ENCODE measurements around the gene ZNF442.
"Not testable (repeated sequence)": the region's sequence is repeated elsewhere in the genome, so short reads cannot be mapped to it uniquely, and the experiment has no call there.

ZNF442 gene

GRCh38 chr19:12325690-12326089, 39.8 kb downstream of the ZNF442 start:
- no peak for DNase-seq

- no peak for DNase-seq
Observed at GRCh38 chr19:12318782-12319413, 46.6 kb downstream of the ZNF442 start.

GRCh38 chr19:12314553-12314952, 50.9 kb downstream of the ZNF442 start:
- no peak for DNase-seq

DNA sequence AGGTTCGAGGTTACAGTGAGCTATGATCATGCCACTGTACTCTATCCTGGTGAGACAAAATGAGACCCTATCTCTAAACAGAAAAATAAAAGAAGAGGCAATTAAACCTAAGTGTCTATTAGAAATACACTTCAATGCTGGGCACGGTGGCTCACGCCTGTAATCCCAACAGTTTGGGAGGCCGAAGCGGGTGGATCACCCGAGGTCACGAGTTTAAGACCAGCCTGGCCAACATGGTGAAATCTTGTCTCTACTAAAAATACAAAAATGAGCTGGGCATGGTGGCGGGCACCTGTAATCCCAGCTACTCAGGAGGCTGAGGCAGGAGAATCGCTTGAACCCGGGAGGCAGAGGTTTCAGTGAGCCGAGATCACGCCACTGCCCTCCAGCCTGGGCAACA, 56.6 kb downstream of the ZNF442 start:
- DNase-seq = not testable (repeated sequence)
